Activated CD4-positive, alpha-beta T cell treated with anti-CD3 and anti-CD28 coated beads, Interleukin-10, Interleukin-2, amounts not matched to agents 100 ng/mL and 50 ng/mL, durations not matched to agents 16 hours and 8 hours (primary cell): Measurements from ENCODE around the gene C10orf95.
A peak's percentile ranks its signal among the peaks of the same experiment; 100 is the strongest.

Source experiments
- DNase-seq: peaks from one replicate; pipeline ENCODE4 v3.0.0-alpha.2; 2020

C10orf95 gene

DNA sequence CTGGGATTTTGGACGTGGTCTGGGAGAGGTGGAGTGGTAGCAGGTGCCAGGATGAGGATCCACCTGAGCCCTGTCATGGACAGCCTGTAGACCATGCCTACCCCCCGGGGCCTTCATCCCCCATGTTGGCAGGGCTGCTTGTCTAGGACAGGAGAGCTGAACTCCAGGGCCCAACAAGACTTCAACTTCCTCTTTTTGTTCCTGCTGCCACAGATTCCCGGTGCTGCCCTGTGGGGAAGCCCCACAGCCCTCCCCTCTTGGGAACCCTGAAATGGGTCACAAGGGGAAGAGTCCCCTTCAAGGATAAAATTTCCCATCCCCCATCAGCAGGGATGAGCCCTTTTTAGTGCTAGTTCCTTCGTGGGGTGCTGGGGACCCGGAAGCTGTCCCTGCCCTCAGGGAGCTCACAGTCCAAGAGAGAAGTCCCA is 17.7 kb downstream of the C10orf95 start:
- DNase-seq, result no peak

DNA sequence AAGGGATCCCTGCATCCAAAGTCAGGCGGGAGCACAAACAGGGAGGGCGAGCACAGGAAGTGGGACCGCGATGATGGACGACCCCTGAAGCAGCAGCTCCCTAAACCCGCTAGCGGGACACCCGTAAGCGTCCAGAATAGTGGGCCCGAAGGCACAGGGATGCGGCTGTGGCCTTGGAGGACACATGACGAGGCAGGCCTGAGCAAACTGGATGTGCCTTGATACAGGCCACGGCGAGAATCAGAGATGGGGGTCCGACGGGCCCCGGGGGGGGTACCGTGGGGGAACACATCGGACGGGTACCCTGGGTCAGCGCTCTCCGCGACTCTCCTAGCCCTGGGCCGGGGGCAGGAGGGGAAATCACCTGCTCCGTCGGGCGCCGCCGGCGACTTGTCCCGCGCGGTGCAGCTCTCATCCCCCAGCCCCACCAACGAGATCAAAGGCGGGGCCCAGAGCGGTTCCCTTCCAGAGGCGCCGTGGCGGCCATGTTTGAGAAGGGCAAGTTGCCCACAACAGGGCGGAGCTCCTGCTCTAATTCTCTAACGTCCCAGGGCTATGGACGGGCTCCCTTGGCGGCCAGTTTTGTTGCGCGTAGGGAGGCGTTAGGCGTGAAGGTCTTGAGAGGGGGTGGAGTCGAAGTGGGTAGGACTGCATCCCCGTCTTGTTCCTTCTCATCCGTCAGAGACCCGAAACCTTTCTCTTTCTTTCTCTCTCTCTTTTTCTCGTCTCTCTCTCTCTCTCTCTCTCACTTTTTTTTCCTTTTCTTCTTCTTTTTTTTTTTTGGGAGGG is 19.0 kb downstream of the C10orf95 start, which contains the start of gene CUEDC2:
Gene CUEDC2 (minus strand): TSS at position 413 of the 789 bp plus-strand sequence. CDS start 7,386 bp downstream, outside the sequence.
- DNase-seq, result peak; percentile 98

DNA sequence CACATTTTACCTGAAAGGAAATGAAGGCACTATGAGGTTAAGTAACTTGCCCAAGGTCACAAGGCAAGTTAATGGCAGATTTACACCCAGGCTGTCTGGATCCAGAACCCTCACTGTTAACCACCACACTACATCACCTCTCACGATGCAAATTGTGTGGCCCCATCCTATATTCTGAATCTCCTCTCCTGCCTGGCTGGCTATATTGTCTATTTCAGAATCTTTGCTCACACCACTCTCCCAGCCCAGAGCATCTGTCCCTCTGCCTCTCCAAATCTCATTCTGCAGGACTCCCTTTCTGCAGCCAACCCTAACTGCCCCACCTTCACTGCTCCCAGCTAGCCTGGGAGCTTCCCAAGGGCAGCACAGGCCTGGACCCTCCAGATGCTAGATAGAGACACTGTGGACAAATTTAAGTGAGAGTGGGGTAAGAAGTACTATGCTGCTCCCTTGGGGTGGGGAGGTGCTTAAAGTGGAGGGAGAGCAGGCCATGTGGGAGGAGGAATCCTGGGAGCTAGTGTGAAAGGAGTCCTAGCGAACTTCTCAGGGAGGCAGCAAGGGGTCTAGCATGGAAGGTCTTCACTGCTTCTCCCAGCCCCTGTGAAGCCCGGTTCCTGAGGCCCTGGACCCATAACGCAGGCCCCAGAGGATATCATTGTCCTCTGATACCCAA is 19.8 kb downstream of the C10orf95 start:
- no peak for DNase-seq

DNA sequence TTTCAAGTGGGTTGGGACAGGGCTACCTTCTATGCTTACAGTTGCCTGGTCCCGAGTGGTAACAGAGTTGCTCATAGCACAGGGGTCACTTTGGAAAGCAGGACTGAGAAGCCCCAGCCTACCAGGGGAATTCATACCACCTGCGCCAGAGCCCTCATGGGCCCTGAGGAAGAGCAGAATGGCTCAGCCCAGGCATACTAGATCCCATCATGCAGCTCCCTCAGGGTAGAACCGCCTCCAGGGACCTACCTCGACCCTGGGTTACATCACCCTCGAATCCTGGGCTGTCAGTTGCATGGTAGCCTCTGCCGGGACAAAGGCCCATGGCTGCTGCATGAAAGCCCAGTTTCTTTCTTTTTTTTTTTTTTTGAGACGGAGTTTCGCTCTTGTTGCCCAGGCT is 21.9 kb downstream of the C10orf95 start:
- DNase-seq, result no peak

DNA sequence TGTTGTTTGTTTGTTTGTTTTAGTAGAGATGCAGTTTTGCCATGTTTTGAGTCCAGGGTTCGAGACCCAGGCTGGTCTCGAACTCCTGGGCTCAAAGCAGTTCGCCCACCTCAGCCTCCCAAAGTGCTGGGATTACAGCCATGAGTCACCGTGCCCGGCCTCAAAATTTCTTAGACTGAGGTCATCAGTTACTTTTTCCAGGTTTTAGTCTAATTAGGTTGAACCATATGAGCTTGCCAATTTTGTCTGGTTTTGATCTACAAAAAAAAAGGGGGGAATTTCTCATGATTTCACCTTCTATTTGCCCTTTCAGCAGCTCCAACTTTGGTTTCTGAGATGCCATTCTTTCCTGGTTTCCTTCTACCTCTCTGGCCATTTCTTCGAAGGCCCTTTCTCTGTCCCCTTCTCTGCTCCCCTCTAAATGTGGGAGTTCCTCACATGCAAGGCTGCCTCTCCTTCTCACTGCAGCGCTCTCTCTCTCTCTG is 24.5 kb downstream of the C10orf95 start:
- DNase-seq, result no peak

DNA sequence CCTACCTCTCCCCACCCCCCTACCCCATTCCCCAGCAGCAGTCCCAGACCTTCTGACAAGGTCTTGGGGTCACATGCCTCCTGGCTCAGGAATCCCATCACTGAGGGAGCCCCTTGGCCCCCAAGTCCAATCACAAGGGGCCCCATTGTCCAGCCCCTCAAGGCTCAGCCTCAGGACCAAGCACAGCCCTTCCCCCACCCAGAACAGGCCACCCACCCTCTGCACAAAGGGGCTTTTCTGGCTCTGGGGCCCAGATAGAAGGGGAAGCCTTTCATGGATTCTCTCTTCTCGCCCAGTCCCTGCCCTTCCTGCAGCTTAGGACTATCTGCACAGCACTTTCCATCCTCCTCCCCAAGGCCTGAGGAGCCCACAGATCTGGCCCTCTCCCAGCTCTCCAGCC is 25.9 kb downstream of the C10orf95 start:
- no peak for DNase-seq

DNA sequence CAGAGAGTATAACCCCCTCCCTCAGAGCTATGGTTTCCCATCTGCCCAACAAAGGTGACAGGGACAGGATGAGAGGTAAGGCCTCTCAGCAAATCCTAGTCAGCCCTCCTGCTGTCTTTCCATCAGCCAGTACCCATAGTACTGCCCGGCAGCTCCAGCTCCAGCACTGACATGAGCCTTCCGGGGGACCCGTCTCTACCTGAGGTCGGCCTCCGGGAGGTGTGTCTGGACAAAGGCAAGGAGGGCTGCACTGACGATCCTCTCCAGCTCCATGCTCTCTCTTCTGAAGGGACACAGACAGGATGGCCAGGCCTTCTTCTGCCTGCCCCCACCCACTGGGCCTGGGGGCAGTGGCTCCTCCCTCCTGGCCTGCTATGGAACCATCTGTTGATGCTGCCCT is 26.4 kb downstream of the C10orf95 start:
- no peak for DNase-seq

DNA sequence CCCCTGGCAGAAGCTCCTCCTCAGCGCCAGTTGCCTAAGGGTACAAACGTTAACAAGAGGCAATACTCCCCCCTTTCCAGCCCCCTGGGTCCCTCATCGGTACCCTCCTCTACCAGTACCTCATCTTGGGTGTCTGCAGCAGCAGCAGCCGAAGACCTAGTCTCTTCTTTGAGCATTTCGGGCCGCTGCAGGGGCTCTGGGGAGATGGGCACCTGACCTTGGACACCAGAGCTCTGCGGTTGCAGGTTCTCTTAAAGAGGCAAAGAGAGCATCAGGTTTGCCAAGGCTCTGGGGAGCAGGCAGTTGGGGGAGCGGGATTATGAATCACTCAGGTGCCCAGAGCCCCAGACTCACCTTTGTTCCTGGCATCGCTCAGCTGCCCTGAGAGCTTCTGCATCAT is 27.2 kb downstream of the C10orf95 start:
- DNase-seq, result no peak

DNA sequence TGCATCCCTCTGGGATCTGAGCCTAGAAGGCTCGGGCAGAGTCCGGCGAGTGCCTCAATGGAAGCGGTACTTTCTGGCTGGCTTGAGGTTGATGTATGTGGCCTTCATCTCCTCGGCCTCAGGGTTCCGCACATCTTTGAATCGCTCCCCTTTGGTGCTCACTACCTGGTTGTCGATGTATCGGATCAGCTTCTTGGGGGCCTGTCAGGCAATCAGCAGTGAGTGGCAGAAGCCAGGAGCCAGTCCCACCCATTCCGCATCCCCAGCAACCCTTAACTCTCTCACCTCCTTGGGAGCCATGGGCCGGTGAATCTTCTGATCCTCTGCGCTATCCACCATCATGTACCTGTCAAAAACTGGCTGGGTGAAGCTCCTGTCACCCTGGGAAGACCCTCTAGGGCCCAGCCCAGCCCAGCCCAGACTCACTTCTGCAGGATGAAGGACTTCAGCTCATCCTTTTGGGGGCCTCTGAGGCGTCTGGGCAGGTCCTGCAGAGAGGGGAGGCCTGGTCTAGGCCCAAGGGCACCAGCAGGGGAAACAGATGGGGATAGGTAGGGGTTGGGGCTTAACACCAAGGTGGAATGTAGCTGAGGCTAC is 27.9 kb downstream of the C10orf95 start:
- DNase-seq, result no peak

DNA sequence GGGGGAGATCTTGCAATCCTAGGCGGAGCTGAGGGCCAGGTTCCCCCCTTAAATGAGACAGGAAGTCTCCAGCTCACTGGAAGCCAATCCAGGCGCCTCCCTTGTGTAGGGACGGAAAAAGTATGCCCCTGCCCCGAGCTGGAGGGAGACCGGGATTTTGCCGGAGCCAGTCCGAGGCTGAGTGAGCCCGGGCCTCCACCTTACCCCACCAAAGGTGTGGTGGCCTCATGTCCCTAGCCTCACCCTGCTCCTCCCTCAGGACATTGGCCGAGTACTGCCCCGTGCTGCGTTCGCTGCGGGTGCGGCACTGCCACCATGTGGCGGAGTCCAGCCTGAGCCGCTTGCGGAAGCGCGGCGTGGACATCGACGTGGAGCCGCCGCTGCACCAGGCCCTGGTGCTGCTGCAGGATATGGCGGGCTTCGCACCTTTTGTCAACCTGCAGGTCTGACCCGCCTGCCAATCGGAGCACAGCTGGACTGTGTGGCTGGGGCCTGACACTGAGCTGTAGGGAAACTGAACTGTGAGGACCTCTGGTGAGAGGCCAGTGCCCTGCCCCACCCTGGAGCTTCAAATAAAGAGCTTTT is 28.7 kb downstream of the C10orf95 start:
- peak; percentile 73 for DNase-seq

DNA sequence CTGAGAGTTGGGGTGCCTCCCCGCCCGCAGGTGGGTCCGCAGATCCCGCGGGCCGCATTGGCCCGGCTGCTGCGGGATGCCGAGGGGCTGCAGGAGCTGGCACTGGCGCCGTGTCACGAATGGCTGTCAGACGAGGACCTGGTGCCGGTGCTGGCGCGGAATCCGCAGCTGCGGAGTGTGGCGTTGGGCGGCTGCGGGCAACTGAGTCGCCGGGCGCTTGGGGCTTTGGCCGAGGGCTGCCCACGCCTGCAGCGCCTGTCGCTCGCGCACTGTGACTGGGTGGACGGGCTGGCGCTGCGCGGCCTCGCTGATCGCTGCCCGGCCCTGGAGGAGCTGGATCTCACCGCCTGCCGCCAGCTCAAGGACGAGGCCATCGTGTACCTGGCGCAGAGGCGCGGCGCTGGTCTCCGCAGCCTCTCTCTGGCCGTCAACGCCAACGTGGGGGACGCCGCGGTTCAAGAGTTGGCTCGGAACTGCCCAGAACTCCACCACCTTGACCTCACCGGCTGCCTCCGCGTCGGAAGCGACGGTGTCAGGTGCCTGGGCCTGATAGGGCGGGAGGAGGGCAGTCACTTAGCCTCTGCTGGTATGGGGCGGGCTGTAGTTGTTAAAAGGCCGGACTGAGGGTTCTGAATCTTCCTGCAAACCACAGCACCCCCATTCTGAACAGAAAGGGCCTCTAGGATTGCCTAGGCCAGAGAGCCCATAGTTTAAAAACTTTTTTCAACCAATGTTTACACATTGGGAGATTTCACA is 29.4 kb downstream of the C10orf95 start:
- DNase-seq, result no peak

DNA sequence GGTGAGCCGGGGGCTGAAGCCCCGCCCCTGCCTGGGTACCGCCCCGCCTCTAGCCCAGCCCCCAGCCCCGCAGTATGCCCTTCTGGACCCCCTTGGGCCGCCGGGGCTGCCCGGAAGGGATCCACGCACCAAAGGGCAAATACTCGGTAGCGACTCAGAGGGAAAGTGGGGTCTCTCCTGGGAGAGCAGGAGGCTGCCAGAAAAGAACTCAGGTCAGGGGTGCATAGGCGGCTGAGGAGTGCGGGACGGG is 29.9 kb downstream of the C10orf95 start:
- DNase-seq, result no peak

DNA sequence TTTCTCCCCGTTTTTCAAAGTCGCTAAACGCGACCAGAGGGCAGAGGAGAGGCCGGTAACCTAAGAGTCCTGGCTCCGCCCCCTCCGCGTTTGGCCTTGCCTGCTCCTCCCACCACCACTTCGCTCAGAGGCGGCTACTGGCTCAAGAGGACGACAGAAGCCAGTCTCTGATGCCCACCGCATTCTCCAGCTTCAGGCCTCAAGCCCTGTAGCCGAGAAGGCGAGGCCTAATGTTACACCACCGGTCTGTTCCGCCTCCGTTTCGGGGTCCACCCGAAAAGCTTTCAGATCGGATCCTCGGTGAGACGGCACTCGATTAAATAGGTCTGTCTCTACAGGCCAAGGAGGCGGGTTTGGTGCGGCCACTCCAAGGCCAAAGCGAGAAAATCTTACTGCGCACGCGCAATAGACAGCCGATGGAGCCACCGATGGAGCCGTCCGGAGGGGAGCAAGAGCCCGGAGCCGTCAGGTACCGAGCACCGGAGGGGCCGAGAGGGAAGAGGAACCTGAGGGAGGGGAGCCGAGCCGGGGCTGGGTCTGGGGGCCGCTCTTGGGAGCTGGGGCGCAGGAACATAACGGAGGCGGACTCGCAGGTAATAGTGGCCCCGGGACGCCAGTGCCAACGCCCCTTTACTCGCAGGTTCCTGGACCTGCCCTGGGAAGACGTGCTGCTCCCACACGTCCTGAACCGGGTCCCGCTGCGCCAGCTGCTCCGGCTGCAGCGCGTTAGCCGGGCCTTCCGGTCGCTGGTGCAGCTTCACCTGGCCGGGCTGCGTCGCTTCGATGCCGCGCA is 30.4 kb downstream of the C10orf95 start, which contains the start of gene FBXL15:
Gene FBXL15 (plus strand): TSS at position 123 of the 793 bp plus-strand sequence. CDS start 294 bp downstream, at position 417.
- DNase-seq, result peak; percentile 97

DNA sequence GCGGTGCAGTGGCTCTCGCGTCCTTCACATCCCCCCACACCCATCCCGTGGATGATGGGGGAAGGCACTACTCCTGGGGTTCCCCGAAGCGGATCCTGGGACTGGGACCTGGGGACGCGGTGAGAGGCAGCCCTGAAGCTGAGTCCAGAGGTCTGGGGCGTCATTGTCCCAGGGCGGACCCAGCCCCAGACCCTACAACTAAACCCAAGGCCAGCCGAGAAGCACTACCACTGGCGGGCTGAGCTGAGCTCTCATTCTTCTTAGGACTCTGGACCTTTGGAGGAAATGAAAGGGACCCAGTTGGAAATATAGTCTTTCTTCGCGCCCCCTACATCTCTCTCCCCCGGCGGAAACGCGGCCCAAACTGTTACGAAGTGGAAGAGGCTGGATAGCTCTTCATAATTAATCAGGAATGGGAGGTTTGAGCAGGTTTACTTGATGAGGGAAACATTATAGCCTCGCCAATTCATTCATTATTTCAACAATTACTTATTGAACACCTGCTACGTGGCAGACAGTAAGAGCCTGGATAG is 31.1 kb downstream of the C10orf95 start:
- no peak for DNase-seq

DNA sequence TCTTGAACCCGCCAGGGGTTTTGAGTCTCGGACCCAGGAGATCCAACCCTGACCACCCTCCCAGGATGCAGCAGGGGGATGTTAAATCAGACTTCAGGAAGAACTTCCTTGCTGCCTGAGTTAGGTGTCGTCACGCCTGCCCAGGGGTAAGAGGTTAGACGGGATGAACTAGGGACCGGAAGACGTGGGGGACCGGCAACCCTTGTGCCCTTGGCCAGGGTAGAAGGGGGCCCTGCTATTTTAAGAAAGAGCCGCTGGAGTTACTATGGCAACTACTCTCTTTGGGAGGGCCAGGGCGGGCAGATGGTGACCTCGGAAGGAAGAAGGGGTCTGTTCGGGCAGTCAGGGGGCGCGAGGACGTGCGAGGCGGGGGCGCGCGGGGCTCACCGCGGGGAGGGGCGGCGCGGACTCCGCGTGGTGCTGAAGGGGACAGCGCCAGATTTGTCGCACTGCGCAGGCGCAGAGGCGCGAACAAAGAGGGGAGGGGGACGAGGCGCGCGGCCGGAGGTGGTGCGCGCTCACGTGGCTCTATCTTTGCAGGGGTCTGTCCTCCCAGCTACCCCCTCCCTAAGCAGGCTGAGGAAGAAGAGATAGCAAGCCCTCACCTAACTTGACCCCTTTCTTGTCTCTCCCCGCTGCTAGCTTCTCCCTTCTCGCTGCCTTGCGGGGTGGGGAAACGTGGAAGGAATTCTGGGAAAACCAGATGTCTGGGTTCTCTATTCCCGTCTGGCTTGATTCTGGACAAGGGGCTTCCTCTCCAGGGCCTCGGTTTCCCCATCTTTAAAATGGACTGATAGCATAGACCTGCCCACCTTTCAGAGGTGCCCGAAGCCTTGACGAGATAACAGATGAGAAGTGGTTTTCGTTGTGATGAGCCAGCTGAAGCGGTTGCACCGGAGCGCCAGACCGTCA is 31.8 kb downstream of the C10orf95 start:
- peak; percentile 76 for DNase-seq

DNA sequence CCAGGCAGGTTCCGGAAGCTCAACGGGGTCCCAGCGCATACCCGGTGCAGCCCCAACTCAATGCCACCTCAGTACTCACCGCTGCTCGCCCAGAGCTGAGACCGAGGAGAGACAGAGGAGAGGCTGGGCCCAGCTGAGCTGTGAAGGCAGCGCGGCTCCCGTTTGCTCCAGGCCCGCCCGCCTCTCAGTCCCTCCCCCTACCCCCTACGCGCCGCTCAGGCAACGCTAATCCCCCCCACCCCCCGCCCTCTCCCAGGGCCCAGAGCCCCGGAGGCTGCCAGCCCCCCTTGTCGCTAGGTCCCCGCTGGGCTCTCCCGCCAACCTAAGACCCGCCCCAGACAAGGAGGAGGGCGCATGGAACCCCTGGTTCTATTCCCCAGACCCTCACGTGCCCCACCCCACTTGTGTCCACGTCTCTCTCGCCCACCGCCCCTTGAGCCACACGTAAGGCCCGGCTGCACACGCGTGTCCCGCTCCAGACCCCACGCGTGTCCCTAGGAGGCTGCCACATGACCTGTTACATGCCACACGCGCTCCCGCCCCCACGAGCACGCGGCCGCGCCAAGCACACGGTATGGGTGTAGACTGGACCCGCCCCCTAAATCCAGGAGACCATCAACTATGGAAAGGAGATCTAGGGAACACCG is 32.6 kb downstream of the C10orf95 start, which contains the start of gene PSD:
Gene PSD (minus strand): TSS at position 164 of the 647 bp plus-strand sequence. CDS start 1,747 bp downstream, outside the sequence.
- DNase-seq, result no peak

DNA sequence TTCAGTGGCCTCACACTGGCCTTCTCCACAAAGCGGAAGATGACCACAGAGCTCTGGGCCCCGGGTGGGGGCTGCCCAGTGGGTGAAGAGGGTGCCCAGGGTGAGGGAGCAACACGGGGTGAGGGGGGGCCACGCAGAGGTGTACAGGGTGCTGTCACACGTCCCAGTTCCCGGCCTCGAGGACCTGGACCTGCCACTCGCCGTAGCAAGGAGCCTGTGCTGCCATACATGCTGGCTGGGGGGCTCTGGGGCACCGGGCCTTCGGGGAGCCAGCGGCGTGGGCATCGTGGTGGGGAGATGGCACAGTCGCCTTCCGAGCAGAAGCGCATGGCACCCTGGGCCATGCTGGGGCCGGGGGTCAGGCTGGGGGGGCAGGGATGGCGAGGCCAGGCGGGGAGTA is 34.6 kb downstream of the C10orf95 start:
- DNase-seq, result no peak

DNA sequence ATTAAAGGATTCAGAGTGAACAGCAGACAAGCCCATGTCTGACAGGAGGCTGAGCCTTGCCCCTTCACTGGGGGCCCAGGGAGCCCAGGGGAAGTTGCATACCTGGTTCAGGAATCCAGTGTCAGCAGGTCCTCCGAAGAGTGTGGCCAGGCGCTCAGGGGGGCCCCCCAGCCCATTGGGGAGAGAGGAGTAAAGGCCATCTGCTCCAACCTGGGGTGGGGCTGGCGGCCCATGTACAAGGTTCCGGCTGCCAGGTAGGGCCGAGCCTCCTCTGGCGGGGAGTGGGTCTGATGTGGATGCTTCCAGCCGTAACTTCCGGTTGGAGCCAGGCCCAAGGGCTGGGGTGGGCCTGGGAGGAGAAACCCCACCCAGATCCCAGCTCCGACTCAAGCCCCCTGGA is 35.1 kb downstream of the C10orf95 start:
- no peak for DNase-seq

DNA sequence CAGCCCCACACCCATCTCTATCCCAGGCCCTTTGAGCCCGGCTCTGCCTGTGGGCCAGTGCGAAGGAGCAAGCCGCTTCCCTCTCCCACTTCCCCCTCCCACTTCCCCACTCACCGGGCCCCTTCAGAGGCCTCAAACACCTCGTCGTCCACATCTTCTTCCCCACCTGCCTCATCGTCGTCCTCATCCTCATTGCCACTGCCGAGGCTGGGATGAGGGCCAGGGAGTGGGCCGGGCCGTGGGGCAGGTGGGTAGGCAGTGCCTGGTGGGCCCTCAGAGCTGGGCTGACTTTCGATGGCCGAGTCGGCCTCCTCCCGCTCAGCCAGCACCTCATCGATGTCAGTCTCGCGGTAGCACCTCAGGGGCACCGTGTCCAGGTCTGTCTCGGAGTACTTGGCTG is 36.6 kb downstream of the C10orf95 start:
- no peak for DNase-seq
